ENCODE results near the gene AMBN. TPM values are rescaled to one million over a fixed set of nuclear protein-coding genes. Genes with fewer than 3 reads are reported as not detected.

Gene AMBN
- total and polyA plus RNA-seq, 2 donors (not counting 3 experiments of a cell fraction or from before 2014, with no cell fraction given) = not detected

DNA sequence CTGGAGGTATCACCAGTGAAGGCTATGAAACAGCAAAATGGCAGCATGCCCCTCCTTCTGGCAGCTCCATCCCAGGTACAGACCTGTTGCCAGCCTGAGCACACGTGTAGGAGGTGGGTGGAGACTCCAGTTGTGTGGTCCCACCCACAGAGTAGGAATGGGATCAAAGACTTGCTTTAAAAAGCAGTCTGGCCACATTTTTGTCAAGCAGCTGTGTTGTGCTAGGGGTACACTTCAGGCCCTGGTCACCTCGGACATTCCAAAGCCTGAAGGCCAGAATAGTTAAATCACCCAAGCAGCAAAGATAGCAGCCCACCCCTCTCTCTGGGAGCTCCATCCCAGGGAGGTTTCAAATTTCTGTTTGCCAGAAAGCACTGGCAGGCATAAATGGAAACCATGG lies 20.3 kb upstream of the AMBN start:
- no peaks in the 10 kb centered on the region for H3K36me3 ChIP-seq (ENCODE audit: control insufficient read depth in 2 of 2, extremely low read depth in 1 of 2, insufficient read depth in 2 of 2, low read length in 2 of 2)
- no peaks in the 10 kb centered on the region for H3K27me3 ChIP-seq (ENCODE audit: control insufficient read depth in 2 of 2, insufficient read depth in 2 of 2, low read length in 2 of 2)
- no peak overlapping the region for H3K4me2 ChIP-seq (ENCODE audit: insufficient read depth, low read length)
- dilution Hi-C loops (cut with MboI; ENCODE audit: extremely low pct_ligation_motif_present, low sequenced_read_pairs) = no loop called here
- POLR2A ChIA-PET = no interaction called here
- no peaks in the 10 kb centered on the region for H3K9me3 ChIP-seq (replicated peaks; ENCODE audit: control insufficient read depth, insufficient read depth, low read length)
- no TSS peak for BruUV-seq (replicated peaks)
- FAIRE-seq (no peak), DNase-seq (ENCODE audit: low read depth, low spot score) (no peak)
- H4K20me1 ChIP-seq (replicated peaks; ENCODE audit: control insufficient read depth, extremely low read depth, insufficient read depth, low read length) = no peaks in the 10 kb centered on the region
- no peak overlapping the region for H3K27ac ChIP-seq (ENCODE audit: insufficient read depth, low read depth, low read length)
- H3K9me1 ChIP-seq (replicated peaks; ENCODE audit: control insufficient read depth, extremely low read depth, insufficient read depth, low read length) = no peaks in the 10 kb centered on the region
- no peak for TF ChIP-seq EZH2 (IDR thresholded peaks at IDR 0.05; ENCODE audit: borderline replicate concordance, low read depth, low read length, severe bottlenecking)
- TF ChIP-seq MYC (IDR thresholded peaks at IDR 0.05; ENCODE audit: low read depth, low read length) = no peak
- no peak for TF ChIP-seq POLR2AphosphoS5 (IDR thresholded peaks at IDR 0.05; ENCODE audit: insufficient read depth, low read depth, low read length)
- TF ChIP-seq, protein P1, sequence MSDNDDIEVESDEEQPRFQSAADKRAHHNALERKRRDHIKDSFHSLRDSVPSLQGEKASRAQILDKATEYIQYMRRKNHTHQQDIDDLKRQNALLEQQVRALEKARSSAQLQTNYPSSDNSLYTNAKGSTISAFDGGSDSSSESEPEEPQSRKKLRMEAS (IDR thresholded peaks at IDR 0.05; ENCODE audit: insufficient read depth, insufficient read length) = no peak
- TF ChIP-seq, protein P2, sequence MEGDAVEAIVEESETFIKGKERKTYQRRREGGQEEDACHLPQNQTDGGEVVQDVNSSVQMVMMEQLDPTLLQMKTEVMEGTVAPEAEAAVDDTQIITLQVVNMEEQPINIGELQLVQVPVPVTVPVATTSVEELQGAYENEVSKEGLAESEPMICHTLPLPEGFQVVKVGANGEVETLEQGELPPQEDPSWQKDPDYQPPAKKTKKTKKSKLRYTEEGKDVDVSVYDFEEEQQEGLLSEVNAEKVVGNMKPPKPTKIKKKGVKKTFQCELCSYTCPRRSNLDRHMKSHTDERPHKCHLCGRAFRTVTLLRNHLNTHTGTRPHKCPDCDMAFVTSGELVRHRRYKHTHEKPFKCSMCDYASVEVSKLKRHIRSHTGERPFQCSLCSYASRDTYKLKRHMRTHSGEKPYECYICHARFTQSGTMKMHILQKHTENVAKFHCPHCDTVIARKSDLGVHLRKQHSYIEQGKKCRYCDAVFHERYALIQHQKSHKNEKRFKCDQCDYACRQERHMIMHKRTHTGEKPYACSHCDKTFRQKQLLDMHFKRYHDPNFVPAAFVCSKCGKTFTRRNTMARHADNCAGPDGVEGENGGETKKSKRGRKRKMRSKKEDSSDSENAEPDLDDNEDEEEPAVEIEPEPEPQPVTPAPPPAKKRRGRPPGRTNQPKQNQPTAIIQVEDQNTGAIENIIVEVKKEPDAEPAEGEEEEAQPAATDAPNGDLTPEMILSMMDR (IDR thresholded peaks at IDR 0.05; ENCODE audit: extremely low read depth in 1 of 2, insufficient read depth in 1 of 2, low read depth in 1 of 2, low read length in 2 of 2) = no peak
- no peak for TF ChIP-seq POLR2A (IDR thresholded peaks at IDR 0.05; ENCODE audit: low read depth, low read length)
- no peak for TF ChIP-seq GATA2 (IDR thresholded peaks at IDR 0.05; ENCODE audit: insufficient read depth, insufficient read length, low read depth, low read length)
- no peak for TF ChIP-seq JUN (IDR thresholded peaks at IDR 0.05; ENCODE audit: borderline replicate concordance, insufficient read depth, insufficient read length, low read depth)
- TF ChIP-seq FOS (IDR thresholded peaks at IDR 0.05; ENCODE audit: borderline replicate concordance, insufficient read depth, low read length) = no peak
- H3K4me1 ChIP-seq (ENCODE audit: control insufficient read depth, extremely low read depth, insufficient read depth, low read length) = no peaks in the 10 kb centered on the region
- CTCF ChIA-PET = no interaction called here
- H3K79me2 ChIP-seq (ENCODE audit: control insufficient read depth, insufficient read depth, low read length) = no peaks in the 10 kb centered on the region
- intact Hi-C loops (cut with micrococcal nuclease) = no loop called here
- H2AFZ ChIP-seq (ENCODE audit: low read depth, low read length) = no peak overlapping the region
- no peak overlapping the region for H3K4me3 ChIP-seq (replicated peaks in 1 of 3; ENCODE audit: insufficient read depth in 1 of 3, low read depth in 1 of 3, low read length in 3 of 3)
- no peak overlapping the region for H3K9ac ChIP-seq (replicated peaks; ENCODE audit: extremely low read depth, insufficient read depth, low read length)
